ENCODE results near the gene RAB5B.

- no peak for TF ChIP-seq CTCF (IDR thresholded peaks at IDR 0.05)
- no peak for TF ChIP-seq POLR2A (IDR thresholded peaks at IDR 0.05)
These were observed 5.2 kb downstream of the RAB5B start for GRCh38 chr12:55979069-55979468.
